Right lung (tissue), 5 donors: ENCODE data around the gene AUNIP. TPM values are rescaled to one million over a fixed set of nuclear protein-coding genes. Genes with fewer than 3 reads are reported as not detected.

Experiments
- DNase-seq, 2 donors: peaks; one replicate each; pipeline ENCODE4 v3.0.0-alpha.2; 2013
- polyA plus RNA-seq, 5 donors: library from polyadenylated mRNA; unstranded; fragments of 120-200 nt; gene quantifications; one replicate each; pipeline versions ENCODE4 v1.2.1 to v1.2.3, GENCODE V29; 2013; ENCODE audit warnings: inconsistent platforms in 1 of 5, low replicate concordance in 1 of 5; ENCODE audit not compliant: insufficient read length in 5 of 5, insufficient read depth in 1 of 5

The AUNIP gene
- polyA plus RNA-seq, 5 donors: 1.9 to 3.3 (median 2.4) TPM

DNA sequence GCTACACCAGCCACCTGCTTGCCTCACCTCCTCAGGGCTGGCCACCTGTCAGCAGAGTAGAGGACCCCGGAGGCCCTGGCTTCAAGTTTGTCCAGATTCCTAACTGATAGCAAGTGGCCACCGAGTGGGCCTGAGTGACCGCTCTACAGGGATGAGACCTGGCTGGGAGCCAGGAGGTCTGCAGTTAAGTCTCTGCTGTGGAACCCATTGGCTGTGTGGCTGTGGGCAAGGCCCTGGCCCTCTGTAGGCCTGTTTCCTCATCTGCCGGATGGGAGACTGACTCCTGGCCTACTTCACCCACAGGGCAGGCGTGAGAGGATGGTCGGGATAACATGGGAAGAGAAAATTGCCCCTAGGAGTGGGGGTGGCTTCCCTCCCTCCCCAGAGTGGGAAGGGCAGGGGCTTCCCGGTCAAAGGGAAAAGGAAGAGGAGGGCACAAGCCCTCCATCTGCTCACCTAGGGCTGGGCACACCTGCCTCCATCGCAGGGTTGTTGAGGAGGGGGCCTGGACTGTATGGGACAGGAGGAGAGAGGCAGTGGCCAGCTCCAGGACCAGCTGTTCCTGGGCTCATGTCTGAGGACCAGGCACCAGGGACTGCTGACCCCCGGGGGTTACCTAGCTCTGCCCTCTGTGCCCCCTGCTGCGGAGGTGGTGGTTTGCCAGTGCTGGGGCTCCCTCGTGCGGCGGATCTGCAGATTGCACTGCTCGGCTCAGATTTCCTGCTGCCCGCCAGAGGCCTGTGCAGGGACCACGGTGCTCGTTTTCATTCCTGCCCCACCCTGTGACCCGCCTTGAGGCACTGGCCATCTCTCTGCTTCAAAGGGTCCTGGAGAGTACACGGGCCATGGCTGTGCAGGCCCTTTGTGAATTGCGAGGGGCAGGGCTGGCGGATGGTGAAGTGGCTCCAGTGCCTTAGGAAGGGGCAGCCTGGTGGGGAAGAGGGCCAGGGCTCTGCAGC is 48.6 kb downstream of the AUNIP start:
- no peak for DNase-seq

DNA sequence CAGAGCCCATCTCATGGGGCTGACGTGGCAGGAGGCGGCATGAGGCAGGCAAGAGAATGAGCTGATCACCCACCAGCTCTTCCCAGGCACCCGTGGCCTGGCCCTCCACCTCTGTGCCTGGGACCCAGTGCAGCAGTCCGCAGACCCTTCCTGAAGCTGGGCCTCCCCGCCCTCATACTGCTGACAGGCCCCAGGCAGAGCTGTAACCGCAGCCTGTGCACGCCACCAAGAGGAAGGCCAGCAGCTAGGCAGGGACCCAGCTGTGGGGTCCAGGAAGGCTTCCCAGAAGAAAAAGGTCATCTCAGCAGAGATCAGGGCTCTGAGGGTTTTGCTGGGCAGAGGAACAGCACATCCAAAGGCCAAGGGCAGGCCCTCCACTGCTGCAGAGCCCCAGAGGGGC is 49.3 kb downstream of the AUNIP start:
- DNase-seq: no peak

DNA sequence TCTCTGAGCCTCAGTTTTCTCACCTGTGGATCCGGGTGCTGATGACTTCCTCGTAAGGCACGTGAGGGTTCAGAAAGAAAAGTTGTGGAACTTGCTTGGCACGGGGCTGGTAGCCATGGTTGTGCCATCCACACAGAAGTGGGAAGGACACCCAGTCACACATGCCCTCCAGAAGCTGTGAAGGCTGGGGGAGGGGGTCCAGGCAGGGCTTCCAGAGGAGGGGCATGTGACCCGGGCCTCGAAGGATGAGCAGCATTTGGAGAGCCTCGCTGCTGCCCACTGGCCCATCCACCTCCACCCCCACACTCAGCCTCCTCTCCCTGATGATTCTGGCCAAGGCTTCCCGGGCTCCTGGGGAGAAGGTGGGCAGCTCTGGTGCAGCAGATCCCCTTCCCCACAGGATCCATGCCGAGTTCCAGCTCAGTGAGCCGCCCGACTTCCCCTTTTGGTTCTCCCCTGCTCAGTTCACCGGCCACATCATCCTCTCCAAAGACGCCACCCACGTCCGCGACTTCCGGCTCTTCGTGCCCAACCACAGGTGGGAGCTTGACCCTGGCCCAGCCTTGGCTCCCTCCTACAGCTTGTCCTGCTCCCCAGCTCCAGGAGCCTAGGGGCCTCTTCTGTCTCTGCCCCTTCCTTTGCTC is 49.9 kb downstream of the AUNIP start:
- DNase-seq: no peak

DNA sequence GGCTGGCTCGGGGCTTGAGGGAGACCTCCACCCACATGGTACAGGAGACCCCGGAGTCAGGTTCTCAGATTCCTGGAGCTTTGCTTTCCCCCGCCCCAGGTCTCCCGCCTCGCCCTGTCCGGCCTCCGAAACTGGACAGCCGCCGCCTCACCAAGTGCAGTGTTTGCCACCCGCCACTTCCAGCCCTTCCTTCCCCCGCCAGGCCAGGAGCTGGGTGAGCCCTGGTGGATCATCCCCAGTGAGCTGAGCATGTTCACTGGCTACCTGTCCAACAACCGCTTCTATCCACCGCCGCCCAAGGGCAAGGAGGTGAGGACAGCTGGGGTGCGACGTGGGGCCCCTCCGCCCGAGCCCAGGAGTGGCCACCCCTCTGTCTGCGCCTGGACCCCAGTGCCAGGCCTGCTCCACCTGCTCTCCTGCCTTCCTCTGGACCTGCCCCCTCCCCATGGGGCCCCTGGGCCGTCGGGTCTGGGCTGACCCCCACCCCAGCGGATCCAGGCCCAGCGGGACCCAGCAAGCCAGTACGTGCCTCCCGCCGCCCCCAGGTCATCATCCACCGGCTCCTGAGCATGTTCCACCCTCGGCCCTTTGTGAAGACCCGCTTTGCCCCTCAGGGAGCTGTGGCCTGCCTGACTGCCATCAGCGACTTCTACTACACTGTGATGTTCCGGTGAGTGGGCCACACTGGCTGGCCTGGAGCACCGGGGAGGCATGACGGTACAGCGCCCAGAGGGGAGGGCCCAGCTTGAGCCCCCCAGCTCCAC is 50.6 kb downstream of the AUNIP start:
- no peak for DNase-seq

DNA sequence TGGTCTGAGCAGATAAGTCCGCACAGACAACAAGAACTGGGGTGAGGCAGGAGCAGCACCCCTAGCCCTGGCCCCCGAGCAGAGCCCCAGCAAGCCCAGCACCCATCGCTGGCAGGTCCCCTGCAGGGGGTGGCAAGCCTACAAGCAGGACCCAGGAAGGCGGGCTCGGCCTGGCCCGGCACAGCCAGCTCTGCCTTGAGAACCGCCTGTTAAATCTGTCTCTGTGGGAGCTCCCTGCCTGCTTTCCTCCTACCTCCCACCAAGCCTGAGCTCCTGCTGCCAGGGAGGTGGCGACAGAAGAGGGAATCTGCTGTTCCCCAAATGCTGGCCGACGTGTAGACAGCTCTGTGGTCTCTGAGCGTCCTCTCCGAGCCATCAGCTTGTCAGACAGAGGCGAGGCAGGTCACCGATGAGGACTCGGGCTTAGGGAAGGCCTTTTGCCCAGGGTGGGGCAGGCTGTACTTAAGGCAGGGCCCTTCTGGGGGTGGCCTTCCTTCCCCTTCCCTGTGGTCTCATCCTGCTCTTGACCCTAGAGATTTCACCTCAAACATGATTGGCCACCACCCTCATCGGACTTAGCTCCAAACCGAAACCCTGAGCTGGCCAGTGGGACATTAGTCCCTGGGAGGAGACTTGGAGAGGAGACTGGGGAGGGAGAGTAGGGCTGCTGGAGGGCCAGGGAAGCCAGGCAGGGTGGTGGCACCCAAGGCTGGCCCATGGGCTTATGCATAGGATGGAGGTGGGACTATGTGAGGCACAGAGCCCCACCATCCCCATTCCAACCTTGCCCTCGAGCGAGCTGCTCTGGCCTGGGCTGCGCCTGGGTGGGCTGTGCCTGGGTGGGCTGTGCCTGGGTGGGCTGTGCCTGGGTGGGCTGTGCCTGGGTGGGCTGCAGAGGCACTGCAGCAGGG is 51.5 kb downstream of the AUNIP start:
- DNase-seq: no peak

DNA sequence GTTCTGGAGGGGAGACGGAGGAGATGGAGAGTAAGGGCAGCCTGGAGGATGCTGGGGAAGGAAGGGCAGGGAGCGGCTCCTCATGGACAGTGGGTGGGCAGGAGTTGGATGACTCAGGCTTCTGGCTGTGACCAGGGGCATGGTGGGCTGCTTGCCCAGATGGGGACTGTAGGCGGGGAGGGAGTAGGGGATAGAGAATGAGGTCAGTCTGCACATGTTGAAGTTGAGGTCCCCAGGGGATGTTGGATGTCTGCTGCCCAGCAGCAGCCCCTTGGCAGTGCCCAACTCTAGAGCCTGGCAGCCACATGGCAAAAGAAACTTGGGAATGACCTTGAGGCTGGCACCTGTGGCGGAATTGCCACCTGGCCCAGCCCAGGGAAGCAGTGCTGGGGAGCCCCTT is 52.8 kb downstream of the AUNIP start:
- no peak for DNase-seq

DNA sequence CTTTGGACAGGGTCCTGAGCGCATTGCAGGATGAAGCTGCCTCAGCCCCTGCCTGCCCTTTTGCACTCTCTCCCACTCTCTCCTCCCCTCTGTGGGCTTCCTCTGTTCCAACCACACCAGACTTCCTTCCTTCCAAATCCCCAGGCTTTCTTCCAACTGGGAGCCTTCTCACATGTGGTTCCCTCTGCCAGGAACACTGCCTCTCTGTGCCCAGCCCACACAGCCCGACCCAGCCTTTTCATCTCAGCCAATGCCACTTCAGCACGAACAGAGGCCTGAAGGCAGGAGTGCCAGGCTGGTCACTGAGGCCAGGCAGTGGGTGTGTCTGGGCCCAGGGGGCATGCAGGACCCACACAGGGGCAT is 53.4 kb downstream of the AUNIP start:
- no peak for DNase-seq

DNA sequence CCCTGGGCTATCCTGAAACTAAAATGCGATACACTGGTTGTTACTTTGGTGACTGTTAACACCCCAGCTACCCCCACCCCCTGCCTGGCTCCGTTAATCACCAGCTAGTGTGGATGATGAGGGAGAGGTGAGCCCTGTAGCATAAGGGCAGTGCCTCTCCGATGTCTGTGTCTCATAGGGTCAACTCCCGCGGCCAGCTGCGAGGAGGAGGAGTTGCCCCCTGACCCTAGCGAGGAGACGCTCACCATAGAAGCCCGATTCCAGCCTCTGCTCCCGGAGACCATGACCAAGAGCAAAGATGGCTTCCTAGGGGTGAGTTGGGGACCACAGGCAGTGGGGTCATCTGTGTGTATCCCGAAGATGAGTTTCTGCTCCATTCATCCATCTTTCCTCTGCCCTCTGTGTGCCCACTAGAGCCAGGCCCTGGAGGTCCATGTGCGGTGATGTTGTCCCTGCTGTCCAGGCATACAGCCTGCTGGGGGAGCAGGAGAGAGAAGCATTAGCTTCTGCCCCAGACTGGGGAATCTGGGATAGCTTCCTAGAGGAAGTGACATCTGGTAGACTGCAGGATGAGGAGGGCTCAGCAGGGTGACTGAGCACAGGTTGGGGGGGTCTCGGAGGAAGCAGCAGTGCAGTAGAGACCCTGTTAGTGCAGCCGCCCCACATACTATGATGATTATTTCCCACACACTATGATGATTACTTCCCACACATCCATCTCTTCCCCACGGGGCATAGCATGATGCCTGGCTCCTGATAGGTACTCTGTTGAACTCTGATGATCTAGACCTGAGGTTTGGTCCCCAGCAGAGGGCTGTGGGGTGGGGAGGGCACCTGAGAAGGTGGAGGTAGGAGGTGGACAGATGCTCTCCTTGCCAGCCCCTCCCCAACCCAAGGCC is 54.0 kb downstream of the AUNIP start:
- DNase-seq: no peak

DNA sequence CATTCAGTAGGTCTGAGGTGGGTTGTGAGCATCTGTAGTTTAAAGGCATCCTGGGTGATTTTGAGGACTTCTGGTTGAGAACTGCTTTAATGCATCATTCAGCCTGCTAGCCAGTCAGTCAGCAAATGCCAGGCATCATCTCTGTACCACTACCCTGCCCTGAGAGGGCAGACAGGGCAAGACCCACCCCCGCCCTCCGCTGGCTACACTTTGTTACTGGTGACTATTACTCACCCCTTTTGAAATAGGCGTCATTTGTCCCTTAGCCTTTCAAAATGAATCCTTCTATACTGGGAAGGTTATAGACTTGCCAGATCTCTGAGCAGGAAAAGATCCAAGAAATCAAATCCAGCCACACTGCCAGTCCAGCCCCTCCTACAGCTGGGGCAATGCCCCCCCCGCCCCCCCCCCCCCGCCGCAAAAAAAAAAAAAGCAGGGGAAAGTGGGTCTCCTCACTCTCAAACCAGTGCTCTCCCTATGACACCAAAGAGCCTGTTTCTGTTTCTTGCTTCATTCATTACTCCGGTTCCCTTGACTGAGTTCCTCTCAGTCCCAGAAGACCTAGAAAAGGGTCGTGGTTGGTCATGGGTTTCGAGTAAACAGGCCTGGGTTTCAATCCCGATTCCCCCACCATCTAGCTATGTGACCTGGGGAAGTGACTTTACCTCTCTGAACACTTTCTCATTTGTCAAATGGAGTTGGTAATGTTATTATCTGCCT is 54.9 kb downstream of the AUNIP start:
- no peak for DNase-seq

DNA sequence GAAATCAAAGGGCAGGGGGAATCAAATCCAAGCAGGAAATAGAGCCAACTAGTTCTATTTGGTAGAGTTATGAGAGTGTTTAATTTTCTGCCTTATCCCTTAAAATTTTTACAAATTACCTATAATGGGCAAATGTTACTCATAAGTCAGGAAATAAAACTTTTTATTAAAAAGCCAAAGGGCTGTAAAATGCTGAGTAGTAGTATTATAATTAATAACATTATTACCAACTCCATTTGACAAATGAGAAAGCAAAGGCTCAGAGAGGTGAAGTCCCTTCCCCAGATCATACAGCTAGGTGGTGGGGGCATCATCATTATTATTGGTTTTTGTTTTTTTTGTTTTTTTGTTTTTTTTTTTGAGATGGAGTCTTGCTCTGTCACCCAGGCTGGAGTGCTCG is 55.9 kb downstream of the AUNIP start:
- DNase-seq: no peak

DNA sequence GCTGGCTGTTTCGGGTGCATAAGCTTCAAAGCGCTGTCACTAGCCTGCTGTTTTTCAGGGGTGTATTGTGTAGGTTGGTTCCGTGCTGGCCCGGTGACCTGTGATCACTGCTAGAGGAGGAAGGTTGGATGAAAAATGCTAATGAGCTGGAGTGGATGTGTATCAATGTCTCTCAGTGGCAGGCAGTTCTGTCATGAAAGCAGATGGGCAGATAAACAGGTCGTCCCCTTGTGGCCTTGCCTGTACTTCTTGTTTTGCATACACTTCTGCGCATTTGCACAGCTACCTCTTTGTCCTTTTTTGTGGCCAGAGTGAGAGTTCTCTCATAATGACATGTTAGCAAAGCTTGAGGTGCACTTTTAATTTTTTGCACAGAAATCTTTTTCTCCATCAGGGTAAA is 56.3 kb downstream of the AUNIP start:
- no peak for DNase-seq

DNA sequence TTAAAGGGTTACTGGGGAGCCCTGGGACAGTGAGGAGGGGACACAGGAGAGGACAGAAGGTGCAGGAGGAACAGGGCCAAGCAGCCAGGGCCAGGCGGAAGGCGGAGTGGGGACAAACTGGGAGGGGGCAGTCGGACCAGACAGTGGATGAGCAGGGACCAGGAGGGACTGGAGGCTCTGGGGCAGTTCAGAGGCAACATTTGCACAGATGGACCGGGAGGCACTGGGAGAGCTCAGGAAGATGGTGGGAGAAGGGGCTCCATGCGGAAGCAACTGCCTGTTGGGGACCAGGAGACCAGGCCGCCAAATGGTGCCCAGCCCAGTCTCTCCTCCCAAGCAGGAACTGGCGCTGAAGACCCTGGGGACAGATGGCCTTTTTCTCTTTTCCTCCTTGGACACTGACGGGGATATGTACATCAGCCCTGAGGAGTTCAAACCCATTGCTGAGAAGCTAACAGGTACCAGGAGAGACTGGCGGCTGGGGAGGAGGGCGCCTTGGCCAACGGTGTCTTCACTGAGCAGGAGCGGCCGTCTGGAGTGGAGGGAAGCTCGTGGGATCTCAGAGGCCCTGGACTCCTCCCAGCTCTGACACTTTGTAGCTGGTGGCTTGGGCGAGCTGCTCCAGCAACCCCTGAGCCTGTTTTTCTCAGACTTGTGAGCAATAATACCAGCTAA is 58.4 kb downstream of the AUNIP start:
- no peak for DNase-seq

DNA sequence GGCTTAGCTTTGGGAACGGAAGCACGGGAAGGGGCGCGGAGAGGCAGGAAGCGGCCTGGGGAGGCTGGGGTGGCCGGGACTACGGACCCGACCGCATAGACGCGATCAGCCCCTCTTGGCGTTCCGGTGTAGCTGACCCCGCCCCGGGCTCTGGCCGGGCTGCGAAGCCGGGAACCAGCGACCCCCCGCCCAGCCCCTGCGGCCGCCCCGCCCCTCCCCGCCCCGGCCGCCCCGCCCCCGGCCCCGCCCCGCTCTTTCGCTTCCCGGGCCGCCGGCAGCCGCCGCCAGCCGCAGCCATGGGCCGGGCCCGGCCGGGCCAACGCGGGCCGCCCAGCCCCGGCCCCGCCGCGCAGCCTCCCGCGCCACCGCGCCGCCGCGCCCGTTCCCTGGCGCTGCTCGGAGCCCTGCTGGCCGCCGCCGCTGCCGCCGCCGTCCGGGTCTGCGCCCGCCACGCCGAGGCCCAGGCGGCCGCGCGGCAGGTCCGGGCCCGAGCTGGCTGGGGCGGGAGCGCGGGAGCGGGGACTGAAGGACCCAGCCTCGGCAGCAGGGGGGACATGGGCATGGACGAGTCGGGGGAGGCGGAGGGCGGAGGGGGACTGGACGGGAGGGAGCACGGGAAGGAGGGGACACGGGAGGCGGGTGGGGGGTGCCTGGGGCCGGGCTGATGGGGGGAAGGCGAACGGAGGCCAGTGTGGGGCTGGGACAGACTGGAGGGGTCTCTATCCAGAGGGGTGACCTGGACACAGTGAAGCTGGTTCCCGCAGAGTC is 59.1 kb downstream of the AUNIP start, which contains the start of gene SELENON:
Gene SELENON, plus strand, starts transcription at position 259 of the 768 bp plus-strand sequence. Its CDS starts 38 bp downstream, at position 297.
- peak; percentile 53 to 70 for DNase-seq

DNA sequence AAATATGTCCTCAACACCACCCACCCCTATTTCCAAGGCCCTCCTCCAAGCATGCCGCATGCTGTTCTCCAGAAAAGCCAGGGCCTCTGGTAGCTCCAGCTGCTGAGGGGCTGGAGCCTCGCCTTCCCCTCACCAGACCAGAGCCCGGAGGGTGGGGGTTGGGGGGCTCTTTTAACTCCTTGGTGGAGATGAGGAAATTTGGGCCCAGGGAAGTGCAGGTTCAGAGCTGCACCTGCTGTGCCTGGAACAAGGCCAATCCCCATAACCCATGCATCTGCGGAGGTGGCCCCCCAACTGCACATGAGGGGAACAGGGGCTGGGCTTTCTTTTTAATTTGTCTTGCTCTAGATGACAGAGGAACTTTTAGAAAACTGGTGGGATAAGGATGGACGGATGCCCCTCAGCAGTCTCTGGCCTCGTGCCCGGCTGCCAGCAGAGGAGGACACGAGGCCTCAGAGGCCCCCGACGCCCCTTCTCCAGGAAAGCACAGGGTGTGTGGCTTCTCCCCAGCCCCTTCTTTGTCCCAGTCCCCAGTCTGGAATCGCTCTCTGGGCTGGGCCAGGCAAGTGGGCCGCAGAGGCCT is 59.8 kb downstream of the AUNIP start:
- DNase-seq: no peak

DNA sequence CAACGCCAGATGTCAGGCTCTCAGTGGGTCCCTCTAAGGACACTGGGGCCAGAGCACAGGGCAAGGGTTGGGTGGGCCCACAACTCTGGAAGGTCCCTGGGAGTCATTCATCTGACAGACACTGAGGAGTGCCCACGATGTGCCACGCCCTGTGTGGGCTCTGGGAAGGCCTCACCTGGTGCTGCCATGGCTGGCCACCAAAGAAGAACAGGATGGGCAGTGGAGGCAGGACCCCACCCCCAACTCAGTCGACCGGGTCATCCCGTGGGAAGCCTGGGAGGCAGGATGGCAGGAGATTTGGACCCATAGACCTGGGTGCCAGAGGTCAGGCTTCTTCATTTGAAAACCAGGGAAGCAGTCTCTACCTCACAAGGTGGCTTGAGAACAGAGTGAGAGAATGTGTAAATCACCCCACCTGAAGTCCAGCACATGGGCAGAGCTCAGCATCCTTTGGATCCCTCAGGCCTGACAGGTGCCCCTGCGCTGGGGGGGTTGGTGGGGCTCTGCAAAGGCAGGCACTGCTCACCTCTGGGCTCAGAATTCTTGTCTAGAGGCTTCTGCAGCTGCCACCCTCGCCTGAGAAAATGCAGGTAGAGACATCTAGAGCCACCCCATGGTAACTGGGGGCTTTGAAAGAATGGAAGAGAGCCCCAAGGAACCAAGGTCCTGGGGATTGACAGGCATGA is 60.4 kb downstream of the AUNIP start:
- no peak for DNase-seq

DNA sequence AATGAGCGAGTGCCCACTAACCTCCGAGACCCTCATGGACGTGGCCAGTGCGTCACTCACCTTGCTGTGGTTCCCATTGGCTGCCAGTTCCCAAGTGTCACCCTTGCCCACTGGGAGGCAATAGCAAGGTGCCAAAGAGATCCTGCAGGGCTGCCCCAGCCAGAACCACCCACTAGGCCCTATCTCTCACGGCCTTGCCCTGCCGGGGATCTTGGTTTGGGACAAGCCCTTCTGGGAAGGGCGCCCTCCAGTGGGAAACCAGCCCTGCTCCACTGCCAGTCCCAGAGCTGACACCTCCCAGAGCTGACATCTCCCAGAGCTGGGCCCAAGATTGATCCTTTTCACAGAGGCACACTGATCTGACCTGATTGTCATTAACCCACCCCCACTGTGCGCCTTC is 61.3 kb downstream of the AUNIP start:
- no peak for DNase-seq

DNA sequence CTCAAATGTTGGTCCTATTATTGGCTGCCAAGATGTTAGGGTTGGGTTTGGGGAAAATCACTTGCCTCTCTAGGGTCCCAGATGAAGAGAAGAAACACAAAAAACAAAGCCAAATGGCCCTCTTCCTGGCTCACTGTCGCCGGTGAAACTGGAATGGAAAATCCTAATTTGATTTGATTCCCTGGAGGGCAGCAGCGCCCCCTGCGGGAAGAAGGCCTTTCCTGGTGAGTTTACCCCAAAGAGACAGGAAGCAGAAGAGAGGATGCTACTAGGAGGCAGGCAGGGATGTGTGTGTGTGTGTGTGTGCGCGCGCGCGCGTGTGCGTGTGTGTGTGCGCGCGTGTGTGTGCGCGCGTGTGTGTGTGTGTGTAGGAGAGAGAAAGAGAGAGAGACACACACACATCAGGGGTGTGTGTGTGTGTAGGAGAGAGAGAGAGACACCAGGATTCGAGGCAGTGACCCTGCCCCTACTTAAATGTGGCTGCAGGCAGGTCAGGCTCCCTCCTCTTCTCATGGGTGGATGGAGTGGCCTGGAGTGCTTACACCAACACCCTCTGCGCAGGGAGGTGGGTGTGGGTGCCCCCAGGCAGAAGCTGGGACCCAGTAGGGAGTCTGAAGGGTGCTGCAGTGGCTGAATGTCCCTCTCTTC is 62.3 kb downstream of the AUNIP start:
- peak; percentile 61 to 67 for DNase-seq
